Activated CD8-positive, alpha-beta memory T cell treated with anti-CD3 and anti-CD28 coated beads, Interleukin-2, amount 50 U/mL, for 1 hour (primary cell): ENCODE measurements around the gene TMC7.

ENCODE experiments used
- DNase-seq: peaks from one replicate; pipeline ENCODE4 v3.0.0-alpha.2; 2020; ENCODE audit errors: extremely low read depth

Gene TMC7

DNA sequence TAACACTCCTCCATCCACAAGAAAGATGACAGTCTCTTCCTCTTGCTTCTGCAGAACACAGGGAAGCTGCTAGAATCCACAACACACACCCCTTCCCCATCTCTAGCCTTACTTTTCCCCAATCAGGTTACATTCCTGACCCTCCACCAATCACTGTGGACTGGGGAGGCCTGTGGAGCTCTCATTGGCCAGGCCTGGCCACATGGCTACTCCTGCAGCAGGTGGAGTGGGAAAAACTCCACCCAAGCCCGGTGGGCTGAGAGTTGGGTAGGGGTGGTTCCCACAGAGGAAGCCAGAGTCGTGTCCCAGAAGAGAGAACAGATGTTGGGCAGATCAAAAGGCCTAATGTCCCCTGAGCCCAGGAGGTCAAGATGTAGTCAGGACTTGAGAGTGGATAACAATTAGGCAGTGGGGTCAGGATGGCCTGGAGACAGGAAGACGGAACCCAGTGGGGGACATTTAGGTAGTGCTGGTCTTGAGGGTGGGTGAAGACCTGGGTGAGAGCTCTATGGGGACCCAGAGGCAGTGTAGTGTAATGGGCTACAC is 105.7 kb downstream of the TMC7 start:
- DNase-seq = no peak

DNA sequence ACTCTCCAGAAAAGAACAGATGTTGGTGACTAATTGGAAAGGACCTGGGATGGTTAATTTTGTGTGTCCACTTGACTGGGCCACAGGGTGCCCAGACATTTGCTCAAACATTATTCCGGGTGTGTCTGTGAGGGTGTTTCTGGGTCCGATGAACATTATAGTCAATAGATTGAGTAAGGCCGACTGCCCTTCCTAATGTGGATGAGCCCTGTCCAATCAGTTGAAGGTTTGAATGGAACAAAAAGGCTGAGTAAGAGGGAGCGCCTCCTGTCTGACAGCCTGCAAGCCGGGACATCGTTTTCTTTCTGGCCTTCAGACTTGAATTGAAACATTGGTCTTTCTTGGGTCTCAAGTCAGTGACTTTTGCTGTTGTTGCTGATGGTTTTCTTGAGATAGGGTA is 107.2 kb downstream of the TMC7 start:
- DNase-seq = no peak

DNA sequence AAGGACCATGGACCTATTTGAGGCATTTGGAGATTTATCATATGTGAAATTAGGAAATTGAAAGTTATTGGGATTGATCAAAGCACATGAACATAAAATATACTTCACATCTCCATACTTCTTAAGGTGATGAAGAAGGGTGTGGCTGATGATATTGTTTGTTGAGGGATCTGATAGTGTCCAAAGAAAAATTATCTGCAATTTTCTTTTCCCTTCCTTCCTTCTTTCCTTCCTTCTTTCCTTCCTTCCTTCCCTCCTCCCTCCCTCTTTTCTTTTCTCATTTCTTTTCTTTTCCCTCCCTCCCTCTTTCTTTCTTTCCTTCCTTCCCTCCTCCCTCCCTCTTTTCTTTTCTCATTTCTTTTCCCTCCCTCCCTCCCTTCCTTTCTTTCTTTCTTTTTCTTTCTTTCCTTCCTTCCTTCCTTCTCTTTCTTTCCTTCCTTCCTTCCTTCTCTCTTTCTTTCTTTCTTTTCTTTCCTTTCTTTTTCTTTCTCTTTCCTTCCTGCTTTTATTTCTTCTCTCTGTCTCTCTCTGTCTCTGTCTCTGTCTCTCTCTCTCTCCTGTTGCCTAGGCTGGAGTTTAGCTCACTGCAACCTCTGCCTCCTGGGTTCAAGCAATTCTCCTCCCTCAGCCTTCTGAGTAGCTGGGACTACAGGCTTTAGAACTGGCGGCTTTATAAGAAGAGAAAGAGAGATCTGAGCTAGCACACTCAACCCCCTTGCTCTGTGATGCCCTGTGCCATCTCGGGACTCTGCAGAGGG is 109.1 kb downstream of the TMC7 start:
- DNase-seq = no peak

DNA sequence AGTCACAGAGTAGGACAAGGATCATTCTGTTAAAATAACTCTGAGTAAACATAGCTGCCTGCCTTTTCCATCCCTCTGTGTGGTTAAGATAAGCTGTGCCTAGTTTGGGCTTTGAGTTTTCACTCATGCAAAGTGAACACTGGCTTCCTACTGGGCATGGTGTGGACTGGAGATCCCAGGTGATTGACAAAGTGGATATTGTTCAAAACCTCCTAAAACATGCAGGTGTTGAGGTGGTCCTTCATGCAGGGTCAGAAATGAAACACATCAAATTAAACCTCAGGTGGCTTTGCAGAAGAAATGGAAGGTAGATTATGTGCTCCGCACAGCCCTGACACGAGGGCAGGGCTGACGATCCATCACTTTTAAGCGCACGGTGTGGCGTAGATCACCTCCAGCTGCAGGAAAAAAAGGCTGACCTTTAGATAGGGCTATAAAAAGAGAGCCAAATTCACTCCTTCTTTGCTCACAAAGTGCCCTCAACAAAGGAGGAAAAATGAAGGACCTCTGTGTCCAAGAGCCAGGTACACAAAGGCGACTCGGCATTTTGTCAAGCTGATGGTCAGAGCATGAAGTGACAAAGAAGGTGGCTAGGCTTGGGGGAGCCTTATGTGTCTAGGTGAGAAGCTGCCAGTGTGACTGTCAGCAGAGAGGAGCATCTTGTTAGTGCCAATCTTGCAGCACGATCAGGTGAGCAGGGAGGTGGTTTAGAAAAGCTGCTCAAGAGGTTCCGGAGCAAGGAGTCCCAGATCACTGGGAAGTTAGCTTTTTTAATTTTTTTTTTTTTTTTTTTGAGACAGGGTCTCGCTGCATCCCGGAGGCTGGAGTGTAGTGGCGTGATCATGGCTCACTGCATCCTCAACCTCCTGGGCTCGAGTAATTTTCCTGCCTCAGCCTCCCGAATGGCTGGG is 110.2 kb downstream of the TMC7 start:
- no peak for DNase-seq

DNA sequence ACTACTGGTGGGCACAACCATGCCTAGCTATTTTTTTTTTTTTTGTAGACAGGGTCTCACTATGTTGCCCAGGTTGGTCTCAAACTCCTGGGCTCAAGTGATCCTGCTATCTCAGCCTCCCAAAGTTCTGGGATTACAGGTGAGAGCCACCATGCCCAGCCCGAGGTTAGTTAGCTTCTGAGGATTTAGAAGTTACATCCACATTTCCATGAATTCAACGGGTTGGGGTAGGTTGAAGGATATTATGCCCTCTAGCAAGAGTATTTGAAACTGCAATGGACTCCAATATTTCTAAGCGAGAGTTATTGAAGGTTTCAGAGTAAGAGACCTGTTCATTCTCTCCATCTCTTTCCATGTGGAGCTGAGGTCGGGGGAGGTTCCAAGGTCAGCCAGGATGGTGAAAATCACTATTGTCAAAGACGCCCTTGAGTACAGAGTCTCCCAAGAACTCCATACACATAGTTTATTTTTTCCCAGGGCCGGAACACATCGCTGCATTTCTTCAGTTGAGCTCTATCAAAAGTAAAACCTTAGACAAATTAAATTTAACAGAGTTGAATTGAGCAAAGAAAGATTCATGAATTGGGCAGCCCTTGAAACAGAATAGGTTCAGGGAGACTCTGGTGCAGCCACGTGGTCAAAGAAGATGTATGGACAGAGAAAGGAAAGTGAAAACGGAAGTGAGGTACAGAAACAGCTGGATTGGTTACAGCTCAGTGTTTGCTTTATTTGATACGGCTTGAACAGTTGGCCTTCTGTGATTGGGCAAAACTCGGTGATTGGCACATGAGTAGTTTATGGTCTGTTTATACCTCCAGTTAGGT is 111.0 kb downstream of the TMC7 start:
- DNase-seq = no peak

DNA sequence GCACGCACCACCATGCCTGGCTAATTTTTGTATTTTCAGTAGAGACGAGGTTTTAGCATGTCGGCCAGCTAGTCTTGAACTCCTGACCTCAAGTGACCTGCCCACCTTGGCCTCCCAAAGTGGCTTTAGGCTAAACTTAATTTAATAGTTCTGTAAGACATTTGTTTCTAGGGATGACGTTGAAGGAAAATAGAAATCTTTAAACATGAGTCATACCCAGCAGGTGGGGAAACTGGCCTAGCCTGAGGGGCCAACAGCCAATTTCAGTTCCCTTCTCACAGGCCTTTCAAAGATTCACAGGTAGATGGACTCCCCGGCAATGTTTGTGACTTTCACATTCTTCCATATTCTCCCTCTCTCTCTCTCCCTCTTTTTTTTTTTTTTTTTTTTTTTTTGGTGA is 111.9 kb downstream of the TMC7 start:
- no peak for DNase-seq

DNA sequence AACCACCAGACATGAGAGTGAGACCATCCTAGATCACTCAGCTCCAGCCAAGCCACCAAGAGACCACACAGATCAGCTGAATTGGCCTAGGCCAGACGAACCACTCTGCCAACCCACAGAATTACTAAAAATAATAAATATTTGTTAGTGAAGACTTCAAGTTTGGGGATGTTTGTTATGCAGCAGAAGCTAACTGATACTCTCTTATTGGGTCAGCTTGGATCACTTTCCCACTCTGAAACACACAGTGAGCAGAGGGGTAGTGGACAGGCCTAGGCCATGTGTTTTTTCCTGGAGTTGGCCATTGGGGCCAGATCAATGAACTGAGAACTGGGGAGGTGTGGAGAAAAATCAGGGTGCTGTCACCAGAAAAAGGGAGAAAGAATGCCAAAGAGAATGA is 114.4 kb downstream of the TMC7 start:
- DNase-seq = no peak

DNA sequence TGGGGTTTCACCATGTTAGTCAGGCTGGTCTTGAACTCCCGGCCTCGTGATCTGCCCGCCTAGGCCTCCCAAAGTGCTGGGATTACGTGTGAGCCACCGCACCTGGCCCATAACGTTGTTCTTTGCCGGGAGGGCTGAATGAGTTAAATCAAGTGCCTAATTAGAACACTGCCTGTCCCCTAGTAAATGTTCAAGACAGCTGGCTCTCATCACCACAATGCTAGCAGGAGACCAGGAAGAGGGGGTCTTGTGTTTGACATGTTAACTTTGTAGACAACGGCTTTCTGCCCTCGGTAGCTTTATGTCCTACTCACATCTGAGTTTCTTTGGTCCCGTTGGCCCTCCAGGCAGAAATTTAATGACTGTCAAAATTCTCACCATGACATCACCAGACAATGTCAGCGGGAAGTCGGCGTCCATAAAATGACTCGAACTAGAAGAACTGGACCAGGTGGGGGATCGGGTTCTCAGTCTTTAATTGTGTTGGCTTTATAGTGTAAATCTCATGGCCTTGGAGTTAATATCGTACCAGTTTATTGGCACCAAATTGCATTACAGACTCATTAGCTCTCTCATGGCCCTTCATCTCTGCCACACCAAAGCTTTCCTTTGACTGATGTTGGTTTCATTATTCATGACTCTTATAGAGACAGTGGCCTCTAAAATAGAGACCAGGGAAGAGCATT is 118.6 kb downstream of the TMC7 start:
- DNase-seq = no peak

DNA sequence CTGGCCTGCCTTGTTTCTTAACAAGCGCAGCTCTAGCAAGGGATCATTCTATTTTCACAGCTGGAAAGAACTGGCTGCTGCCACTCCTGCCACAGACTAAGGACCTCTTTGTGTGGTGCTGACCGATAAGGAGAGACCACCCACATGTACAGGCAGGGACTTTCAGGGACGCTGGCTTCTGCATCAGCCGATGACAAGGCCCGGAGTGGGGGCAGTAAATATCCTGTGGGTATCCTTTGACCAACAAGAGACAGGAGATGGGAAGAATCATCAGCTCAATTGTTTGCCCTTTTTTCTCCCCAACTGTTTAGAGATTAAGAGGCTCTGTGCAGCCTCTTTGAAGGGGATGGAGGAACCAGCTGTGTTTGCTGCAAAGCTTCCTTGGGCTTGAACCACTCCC is 120.9 kb downstream of the TMC7 start:
- no peak for DNase-seq

DNA sequence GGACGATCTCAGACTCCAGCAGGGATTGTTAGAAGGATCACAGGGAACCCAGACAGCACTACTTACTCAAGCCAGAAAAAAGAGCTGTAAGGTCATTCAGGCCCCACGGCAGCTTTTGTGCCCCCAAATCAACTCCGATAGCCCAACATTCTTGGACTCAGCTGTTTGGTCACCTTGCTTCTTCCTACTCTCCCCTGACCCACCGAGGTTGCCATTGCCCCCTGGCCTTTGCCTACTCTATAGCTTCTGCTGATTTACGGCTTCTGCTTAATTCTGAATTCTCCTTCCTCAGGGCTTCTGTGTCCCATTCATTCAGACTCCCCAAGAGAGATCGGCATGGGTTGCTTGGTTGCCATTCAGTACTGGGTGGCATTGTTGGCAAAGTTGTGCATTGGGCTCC is 121.4 kb downstream of the TMC7 start:
- DNase-seq = no peak

DNA sequence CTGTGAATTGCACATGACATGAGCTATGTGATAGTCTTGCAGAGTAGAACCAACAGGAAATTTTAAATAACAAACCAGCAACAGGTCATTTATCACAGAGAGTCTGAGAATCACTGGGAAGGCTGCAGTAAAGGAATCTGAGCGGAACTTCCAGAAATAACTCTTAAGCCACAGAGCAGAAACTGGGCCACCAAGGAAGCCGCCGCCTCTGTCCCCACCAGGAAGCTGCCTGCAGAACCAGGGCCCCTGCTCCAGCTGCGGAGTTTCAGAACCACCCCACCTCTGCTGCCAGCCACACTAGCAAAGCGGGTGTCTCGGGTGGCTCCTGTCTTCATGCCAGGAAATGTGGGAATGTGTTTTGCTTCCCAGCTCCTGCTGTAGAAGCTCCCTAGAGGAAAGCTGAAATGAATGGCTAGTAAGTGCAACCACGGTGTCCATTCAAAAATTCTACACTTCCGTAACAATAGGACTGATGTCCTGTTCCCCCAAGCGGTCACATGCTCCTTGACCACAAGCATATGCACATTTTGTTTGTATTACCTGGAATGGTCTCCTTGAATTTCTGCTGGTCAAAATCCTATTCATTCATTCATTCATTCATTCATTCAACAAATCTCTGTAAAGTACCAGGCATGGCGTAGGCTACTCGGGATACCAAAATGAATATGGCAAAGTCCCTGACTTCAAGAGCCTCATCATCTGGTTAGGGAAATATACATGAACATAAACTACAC is 122.3 kb downstream of the TMC7 start:
- no peak for DNase-seq

DNA sequence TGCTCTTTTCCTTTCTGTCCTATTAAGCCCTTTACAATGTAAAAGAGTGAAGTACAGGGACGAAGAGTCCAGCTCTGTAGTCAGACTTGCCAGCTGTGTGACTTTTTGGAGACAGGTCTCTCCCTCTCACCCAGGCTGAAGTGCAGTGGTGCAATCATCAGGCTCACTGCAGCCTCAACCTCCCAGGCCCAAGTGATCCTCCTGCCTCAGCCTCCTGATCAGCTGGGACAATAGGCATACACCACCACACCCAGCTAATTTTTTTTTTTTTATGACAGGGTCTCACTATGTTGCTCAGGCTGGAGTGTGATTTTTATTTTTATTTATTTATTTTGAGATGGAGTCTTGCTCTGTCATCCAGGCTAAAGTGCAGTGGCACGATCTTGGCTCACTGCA is 122.9 kb downstream of the TMC7 start:
- no peak for DNase-seq

DNA sequence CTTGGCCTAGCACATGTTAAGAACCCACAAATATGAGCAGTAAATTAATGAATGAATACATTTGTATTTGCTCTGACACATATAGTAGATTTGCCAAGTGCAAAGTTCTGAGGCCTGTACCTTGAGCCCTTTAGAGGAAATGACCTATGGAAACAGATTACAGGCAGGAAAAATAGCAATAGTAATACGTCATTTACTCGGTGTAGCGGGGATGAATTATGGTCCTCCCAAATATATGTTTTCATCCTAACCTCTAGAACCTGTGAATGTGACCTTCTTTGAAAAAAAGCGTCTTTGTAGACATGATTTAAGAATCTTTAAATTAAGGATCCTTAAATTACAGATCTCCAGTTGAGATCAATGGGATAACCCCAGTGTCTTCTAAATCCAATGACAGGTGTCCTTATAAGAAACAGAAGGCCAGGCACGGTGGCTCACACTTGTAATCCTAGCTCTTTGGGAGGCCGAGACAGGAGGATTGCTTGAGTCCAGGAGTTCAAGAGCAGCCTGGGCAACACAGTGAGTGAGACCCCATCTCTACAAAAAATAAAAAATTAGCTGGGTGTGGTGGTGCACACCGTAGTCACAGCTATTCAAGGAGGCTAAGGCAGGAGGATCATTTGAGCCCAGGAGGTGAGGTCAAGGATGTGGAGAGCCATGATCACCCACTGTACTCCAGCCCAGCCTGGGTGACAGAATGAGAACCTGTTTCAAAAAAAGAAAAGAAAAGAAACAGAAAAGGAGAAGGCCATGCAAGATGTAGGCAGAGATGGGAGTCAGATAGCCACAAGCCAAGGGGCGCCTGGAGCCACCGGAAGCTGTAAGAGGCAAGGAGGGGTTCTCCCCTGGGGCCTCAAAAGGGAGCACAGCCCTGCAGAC is 124.9 kb downstream of the TMC7 start:
- DNase-seq = no peak

DNA sequence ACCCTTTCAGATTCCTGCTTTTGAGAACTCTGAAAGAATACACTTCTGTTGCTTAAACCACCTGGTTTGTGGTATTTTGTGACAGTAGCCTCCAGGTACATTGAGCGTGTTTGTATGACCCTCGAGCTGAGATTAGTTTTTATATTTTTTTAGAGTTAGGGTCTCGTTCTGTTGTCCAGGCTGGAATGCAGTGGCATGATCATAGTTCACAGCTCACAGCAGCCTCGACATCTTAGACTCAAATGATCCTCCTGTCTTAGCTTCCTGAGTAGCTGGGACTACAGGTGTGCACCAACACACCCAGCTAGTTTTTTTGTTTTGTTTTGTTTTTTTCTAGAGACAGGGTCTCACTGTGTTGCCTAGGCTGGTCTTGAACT is 125.5 kb downstream of the TMC7 start:
- no peak for DNase-seq

DNA sequence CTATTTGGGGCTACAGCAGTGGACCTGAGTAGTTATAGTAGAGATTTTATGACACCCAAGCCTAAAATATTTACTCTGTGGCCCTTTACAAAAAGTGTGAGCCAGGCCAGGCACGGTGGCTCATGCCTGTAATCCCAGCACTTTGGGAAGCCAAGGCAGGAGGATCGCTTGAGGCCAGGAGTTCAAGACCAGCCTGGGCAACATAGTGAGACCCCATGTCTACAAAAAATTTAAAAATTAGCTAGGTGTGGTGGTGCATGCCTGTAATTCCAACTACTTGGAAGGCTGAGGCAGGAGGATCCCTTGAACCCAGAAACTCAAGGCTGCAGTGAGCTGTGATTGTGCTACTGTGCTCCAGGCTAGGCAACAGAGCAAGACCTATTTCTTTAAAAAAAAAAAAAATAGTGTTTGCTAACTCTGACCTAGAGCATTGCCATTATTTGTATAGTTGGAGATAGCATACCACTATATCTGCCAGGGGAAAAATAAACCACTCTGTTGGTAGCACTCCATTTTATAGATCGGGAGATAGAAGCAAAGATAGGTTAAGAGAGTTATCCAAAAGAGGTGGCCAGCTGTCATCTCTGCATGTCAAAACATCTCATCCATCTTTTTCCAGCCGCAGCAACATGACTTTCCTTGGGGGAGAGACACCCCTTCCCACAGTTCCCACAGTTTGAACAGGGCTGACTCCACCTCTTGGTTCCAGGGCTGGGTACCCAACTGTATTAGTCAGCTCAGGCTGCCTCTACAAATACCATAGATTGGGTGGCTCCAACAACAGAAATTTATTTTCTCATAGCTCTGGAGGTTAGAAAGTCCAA is 127.0 kb downstream of the TMC7 start:
- DNase-seq = no peak

DNA sequence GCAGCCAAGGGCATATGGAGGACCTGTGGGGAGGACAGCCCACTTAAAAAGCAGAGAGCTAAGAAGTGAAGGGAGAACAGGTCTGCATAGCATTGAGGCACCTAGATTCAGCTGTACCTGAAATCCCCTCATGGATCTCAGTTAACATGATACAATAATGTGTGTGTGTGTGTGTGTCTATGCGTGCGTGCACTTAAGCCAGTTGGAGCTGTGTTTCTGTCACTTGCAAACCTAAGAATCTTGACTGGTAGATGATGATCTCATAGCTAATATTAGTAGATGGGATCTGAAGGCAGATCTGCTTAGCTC is 128.3 kb downstream of the TMC7 start:
- DNase-seq = no peak
